ENCODE measurements around the gene ATP6V1C2.

Gene ATP6V1C2

DNA sequence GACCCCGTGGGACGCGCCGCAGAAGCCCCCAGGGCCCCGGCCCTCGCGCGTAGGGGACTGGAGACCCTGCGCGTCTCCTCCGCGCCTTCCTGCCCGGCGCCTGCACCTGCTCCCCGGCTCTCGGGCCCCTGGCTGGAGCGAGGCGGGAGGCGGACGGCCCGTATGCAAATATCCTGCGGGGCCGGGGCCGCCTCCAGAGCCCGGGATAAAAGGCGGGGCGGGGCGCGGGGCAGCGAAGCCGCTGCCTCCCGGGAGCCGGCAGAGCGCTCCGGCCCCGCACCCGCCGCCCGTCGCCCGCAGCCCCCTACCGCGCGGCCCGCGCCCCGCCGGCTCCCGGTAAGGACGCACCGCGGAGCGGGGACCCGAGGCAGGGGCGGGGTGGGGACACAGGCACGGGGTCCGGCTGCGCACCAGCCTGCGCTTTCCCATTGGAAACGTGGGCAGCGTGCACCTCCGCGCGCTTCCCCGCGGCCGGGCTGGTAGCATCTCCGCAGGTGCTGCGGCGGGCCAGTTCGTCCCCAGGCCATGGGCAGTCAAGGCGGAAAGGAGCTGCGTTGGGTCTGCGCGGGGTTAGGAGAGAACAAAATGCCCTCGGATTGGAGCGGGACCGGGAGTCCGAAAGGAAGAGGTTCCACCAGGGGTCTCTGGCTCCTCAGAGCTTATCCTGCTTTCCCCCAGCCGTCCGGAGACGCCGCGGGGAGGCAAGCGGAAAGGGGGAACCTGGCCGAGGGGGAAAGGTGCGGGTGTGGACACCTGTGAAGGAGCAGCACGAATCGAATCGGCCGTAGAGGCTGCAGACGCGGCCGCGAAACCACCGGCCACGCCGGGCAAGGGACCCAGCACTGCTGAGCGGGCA, at the start of gene ATP6V1C2:
TSS of gene ATP6V1C2 (plus strand) at position 235 of the 856 bp plus-strand sequence. CDS start 1,220 bp downstream, outside the sequence.
- in situ Hi-C loops (cut with MboI; ENCODE audit: low sequenced_read_pairs), result no loop called here

- in situ Hi-C loops (cut with MboI; ENCODE audit: low sequenced_read_pairs), result no loop called here
Observed at GRCh38 chr2:10675131-10675530, 46.3 kb upstream of the ATP6V1C2 start.

- in situ Hi-C loops (cut with MboI; ENCODE audit: low sequenced_read_pairs), result no loop called here
Observed at GRCh38 chr2:10678225-10678624, 43.2 kb upstream of the ATP6V1C2 start.

DNA sequence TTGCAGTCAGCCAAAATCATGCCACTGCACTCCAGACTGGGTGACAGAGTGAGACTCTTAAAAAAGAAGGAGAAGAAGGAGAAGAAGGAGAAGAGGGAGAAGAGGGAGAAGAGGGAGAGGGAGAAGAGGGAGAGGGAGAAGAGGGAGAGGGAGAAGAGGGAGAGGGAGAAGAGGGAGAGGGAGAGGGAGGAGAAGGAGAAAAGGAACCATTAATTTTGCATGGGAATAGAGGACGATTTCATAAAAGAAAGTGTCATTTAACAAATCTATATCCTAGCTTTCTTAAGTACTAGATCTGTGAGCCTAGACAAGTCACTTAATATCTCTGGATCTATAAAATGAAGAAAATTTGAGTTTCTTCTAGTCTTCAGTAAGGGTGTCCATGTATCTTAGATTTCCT, 41.2 kb upstream of the ATP6V1C2 start:
- in situ Hi-C loops (cut with MboI; ENCODE audit: low sequenced_read_pairs), result no loop called here

GRCh38 chr2:10680957-10681356, 40.5 kb upstream of the ATP6V1C2 start:
- in situ Hi-C loops (cut with MboI; ENCODE audit: low sequenced_read_pairs), result no loop called here

DNA sequence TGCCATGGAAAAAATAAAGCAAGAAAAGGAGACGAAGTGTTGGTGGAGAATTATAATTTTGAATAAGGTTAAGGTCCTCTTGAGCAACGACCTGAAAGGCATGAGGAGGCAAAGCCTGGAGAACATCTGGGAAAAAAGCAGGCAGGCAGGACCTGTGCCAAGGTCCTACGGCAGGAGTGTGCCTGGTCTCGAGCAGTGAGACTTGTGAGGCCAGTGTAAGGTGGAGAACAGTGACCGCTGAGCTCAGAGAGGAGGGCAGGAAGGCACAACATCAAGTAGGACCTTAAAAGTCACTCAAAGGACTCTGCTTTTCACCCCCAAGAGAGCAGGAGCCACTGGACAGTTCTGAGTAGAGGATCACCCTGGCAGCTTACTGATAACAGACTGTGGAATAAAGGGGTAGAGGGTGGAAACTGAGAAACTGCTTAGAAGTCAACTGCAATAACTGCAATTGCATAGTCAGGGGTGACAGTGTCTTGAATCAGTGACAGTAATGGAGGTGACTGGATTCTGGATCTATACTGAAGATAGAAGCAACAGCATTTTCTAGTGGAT, 35.2 kb upstream of the ATP6V1C2 start:
- in situ Hi-C loops (cut with MboI; ENCODE audit: low sequenced_read_pairs), result no loop called here

DNA sequence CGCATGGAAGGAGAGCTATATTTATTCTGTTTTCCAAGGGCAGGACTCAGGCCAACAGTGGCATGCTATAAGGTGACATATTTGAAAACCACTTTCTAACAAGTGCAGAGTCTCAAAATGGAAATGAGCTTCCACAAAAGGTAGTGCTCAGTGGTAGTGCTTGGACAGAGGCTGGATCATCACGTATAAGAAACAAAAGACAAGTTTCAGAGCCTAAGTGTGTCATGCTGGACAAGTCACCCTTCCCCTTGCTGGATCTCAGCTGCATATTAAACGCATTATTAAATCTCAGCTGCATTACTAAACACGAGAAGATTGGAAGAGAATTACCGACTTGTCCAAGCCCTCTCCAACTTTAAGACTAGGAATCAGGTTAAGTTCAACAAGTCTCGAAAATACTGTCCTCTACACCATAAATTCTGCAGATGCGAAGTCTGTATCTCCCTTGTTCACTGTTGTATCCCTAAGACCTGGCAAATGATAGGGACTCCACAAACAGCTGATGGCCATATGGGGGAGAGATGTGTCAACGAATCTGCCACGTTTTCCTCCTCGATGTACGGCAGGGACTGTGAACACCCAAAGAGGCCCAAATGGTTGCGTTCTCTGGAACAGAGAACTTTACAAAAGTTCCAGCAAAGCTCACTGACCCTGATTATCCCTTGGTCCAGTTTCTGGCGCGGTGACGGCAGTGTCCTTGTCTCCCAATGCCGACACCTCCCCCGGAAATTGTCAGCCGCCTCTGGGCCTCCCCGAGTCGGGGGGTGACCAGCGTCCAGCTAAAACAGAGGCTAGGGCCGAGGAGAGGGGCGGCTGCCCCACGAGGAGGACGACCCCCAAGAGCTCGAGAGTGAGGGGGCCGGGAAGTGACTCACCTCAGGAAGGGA, 32.3 kb upstream of the ATP6V1C2 start:
- in situ Hi-C loops (cut with MboI; ENCODE audit: low sequenced_read_pairs), result no loop called here

- in situ Hi-C loops (cut with MboI; ENCODE audit: low sequenced_read_pairs), result no loop called here
Observed at GRCh38 chr2:10691521-10691920, 29.9 kb upstream of the ATP6V1C2 start.

- in situ Hi-C loops (cut with MboI; ENCODE audit: low sequenced_read_pairs), result no loop called here
Observed at GRCh38 chr2:10700078-10700803, 21.2 kb upstream of the ATP6V1C2 start.

GRCh38 chr2:10704034-10704594, 17.3 kb upstream of the ATP6V1C2 start:
- in situ Hi-C loops (cut with MboI; ENCODE audit: low sequenced_read_pairs), result no loop called here

- in situ Hi-C loops (cut with MboI; ENCODE audit: low sequenced_read_pairs), result no loop called here
Observed at GRCh38 chr2:10706033-10706432, 15.4 kb upstream of the ATP6V1C2 start.

DNA sequence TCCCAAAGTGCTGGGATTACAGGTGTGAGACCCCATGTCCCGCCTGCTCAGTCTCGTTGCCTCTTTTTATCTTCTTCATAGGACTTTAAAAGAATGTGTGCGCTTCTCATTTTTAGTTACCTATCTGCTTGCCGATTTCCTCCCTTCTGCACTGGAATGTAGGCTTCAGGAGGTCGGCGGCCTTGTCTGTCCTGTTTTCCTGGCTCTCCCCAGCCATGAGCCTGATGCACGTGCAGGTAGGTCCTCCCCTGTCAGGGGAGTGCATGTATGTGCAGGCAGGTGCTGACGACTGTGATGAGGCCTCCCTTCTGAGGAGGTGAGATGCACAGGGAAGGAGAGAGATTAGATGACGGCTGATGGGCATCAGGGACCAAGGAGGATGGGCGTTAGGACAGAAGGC, 13.6 kb upstream of the ATP6V1C2 start:
- in situ Hi-C loops (cut with MboI; ENCODE audit: low sequenced_read_pairs), result no loop called here

DNA sequence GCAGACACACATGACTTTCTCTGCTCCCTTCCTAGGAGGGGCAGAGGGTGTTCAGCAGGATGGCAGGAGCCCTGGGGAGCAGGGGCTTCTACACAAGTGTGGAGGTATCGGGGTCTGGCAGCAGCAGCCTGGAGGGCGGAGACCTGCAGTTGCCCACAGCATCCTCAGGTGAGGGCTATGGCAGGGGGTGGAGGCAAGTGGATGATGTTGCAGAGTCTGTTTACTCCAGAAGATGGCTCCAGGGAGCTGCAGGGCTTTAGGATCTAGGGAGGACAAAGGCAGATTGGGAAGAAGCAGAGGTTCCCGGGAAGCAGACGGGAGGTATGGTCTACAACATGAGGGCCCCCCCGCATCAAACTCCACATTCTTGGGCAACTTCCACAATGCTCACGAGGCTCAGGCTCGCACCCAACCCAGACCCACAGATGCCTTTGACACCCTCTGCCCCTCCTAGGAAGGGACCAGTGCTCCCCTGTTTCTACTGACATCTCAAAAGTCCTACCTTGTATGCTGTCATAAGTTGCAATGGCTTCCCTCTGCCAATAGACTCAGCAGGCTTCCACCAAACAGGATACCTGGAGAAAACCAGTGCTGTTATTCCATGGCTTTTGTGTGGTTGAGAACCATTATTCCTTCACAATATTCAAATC, 12.0 kb upstream of the ATP6V1C2 start:
- in situ Hi-C loops (cut with MboI; ENCODE audit: low sequenced_read_pairs), result no loop called here

DNA sequence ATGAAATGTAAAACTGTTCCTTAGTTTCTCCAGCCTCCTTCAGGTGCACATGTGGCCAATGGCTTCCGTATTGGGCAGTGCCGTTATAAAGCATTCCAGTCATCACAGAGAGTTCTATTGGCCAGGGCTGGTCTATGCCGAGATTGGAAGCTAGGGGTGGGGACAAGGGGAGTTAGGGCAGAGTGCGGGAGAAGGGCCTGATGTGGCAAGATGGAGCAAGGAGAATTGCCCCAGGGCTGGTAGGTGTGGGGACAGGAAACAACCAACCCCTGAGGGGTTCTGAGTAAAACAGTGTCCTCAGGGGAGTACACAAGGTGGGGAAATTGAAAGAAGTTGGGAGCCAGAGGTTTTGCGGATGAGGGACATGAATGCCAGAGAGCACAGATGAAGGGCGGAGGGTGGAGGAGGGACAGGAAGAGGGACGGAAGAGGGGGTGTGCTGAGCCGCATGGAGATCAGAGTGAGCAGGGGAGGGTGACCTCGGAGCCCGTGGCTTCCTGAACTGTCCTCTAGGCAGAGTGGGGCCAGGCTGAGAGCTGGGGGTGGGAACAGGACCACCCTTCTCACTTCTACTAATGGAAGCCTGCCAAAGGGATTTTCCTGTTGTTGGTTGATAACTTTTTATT, 9.1 kb upstream of the ATP6V1C2 start:
- in situ Hi-C loops (cut with MboI; ENCODE audit: low sequenced_read_pairs), result no loop called here

- in situ Hi-C loops (cut with MboI; ENCODE audit: low sequenced_read_pairs), result no loop called here
Observed at GRCh38 chr2:10716581-10716980, 4.8 kb upstream of the ATP6V1C2 start.

DNA sequence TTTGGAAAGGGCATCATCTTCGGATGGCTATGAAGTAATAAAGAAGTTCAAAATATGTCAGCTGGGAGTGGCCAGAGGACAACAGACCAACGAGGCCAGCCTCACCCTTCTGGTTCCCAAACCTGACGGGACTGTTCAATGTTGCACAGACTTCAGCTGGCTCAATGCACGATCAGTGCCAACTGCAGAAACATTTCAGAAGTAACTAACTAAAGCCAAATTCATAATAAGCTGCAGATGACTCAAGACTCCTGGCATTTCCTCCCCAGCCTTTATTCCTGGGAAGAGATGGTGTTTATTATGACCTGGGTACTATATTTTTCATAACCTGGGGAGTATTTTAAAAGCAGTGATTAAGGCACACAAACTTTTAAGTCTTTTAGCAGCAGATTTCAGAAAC, 3.8 kb upstream of the ATP6V1C2 start:
- in situ Hi-C loops (cut with MboI; ENCODE audit: low sequenced_read_pairs), result no loop called here

GRCh38 chr2:10720306-10720705, 1.1 kb upstream of the ATP6V1C2 start:
- in situ Hi-C loops (cut with MboI; ENCODE audit: low sequenced_read_pairs), result no loop called here

GRCh38 chr2:10720947-10721395, 459 bp upstream of the ATP6V1C2 start:
- in situ Hi-C loops (cut with MboI; ENCODE audit: low sequenced_read_pairs), result no loop called here

- in situ Hi-C loops (cut with MboI; ENCODE audit: low sequenced_read_pairs), result no loop called here
Observed at GRCh38 chr2:10722252-10722825, 909 bp downstream of the ATP6V1C2 start.

Measured in HL-60/S4 treated with retinoic acid at 250 ng/mL for 4 days and 3 days (cell line).